ENCODE measurements around the gene GALNT1. TPM values are rescaled to one million over a fixed set of nuclear protein-coding genes. Genes with fewer than 3 reads are reported as not detected.

Gene GALNT1
- total and polyA plus RNA-seq, 9 of the 15 experiments (the other 6 are each of a cell fraction or from before 2014, with no cell fraction given) = 14.4 to 54.1 (median 36.6) TPM

DNA sequence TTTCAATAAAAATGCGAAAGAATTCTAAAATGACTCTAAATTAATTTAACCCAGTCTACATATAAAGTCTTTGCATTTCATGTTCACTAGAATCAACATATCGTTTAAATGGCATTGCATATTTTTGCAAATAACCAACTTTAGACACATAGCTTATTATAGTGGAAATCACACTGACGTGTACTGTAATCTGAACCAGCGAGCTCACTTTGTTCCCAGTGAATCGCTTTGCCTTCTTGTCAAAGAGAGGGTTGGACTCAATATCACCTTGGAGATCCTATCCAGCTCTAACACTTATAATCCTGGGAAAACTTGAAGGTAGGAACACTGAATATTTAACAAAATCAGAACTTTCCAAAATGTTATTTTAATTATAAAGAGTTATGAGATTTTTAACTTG, 108.2 kb downstream of the GALNT1 start:
- in situ Hi-C loops (cut with MboI) = no loop called here
- H3K4me1 ChIP-seq (replicated peaks in 1 of 2; ENCODE audit: control insufficient read depth in 2 of 2, insufficient read depth in 2 of 2, low read length in 2 of 2) = peaks cover 0 to 8% of the 10 kb centered on the region in 2 experiments; a peak in 2 of 5 replicates
- no peak overlapping the region for H2AFZ ChIP-seq (ENCODE audit: low read depth, low read length)
- ATAC-seq (no peak), DNase-seq (ENCODE audit: extremely low read depth in 1 of 4, low spot score in 3 of 4) (no peak), FAIRE-seq (no peak)
- 92% methylated on average over 5 of the region's 5 CpGs for WGBS (ENCODE audit: insufficient coverage, low coverage, missing lambda C conversion rate)
- TF ChIP-seq HLTF (IDR thresholded peaks at IDR 0.05) (no peak), CBFA2T3 (IDR thresholded peaks at IDR 0.05) (no peak), MEIS2 (IDR thresholded peaks at IDR 0.05; ENCODE audit: partially characterized antibody) (no peak), GTF2E2 (tag; IDR thresholded peaks at IDR 0.05) (no peak), ZNF778 (CRISPR knock-in tag; IDR thresholded peaks at IDR 0.05) (no peak), CBFA2T2 (conservative IDR thresholded peaks at IDR 0.05) (no peak), SRSF1 (IDR thresholded peaks at IDR 0.05; ENCODE audit: low read depth, low read length) (no peak), CREB1 (IDR thresholded peaks at IDR 0.05) (no peak), CREB1 (CRISPR knock-in tag; IDR thresholded peaks at IDR 0.05) (no peak)
- TF ChIP-seq, protein P1, sequence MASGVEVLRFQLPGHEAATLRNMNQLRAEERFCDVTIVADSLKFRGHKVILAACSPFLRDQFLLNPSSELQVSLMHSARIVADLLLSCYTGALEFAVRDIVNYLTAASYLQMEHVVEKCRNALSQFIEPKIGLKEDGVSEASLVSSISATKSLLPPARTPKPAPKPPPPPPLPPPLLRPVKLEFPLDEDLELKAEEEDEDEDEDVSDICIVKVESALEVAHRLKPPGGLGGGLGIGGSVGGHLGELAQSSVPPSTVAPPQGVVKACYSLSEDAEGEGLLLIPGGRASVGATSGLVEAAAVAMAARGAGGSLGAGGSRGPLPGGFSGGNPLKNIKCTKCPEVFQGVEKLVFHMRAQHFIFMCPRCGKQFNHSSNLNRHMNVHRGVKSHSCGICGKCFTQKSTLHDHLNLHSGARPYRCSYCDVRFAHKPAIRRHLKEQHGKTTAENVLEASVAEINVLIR (CRISPR knock-in tag; IDR thresholded peaks at IDR 0.05) = no peak
- TF ChIP-seq, protein P2, sequence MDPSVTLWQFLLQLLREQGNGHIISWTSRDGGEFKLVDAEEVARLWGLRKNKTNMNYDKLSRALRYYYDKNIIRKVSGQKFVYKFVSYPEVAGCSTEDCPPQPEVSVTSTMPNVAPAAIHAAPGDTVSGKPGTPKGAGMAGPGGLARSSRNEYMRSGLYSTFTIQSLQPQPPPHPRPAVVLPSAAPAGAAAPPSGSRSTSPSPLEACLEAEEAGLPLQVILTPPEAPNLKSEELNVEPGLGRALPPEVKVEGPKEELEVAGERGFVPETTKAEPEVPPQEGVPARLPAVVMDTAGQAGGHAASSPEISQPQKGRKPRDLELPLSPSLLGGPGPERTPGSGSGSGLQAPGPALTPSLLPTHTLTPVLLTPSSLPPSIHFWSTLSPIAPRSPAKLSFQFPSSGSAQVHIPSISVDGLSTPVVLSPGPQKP (CRISPR knock-in tag; IDR thresholded peaks at IDR 0.05) = no peak
- TF ChIP-seq, protein P3, sequence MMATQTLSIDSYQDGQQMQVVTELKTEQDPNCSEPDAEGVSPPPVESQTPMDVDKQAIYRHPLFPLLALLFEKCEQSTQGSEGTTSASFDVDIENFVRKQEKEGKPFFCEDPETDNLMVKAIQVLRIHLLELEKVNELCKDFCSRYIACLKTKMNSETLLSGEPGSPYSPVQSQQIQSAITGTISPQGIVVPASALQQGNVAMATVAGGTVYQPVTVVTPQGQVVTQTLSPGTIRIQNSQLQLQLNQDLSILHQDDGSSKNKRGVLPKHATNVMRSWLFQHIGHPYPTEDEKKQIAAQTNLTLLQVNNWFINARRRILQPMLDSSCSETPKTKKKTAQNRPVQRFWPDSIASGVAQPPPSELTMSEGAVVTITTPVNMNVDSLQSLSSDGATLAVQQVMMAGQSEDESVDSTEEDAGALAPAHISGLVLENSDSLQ (IDR thresholded peaks at IDR 0.05) = no peak
- H3K36me3 ChIP-seq (ENCODE audit: control insufficient read depth, insufficient read depth, low read length) = no peaks in the 10 kb centered on the region
- H3K4me2 ChIP-seq (ENCODE audit: insufficient read depth, low read length) = no peak overlapping the region
- intact Hi-C loops (cut with micrococcal nuclease) = no loop called here
- no peaks in the 10 kb centered on the region for H4K20me1 ChIP-seq (replicated peaks; ENCODE audit: control insufficient read depth, insufficient read depth, low read length)
- ChIA-PET POLR2A (interaction anchor here (0.6 to 2.3 kb wide), 3 partner anchors 10 to 725 kb away, joined by 3 to 9 read pairs (median 3); no protein-coding TSS in a partner anchor), CTCF (ENCODE audit: low intra/inter-chr PET ratio) (no interaction called here)
- H3K9me3 ChIP-seq (replicated peaks; ENCODE audit: control insufficient read depth, insufficient read depth, low read depth, low read length) = no peaks in the 10 kb centered on the region
- BruUV-seq (replicated peaks) = no TSS peak
- no peaks in the 10 kb centered on the region for H3K27me3 ChIP-seq (ENCODE audit: control insufficient read depth in 2 of 2, insufficient read depth in 2 of 2, low read length in 2 of 2)
- H3K9me1 ChIP-seq (ENCODE audit: control insufficient read depth, insufficient read depth, low read length) = no peaks in the 10 kb centered on the region
- H3K4me3 ChIP-seq = no peak overlapping the region
- no peak overlapping the region for H3K27ac ChIP-seq (ENCODE audit: extremely low read depth, low read depth, low read length)
- no peak overlapping the region for H3K9ac ChIP-seq (ENCODE audit: insufficient read depth in 1 of 2, low read depth in 2 of 2, low read length in 2 of 2)
- H3K79me2 ChIP-seq (ENCODE audit: control insufficient read depth, insufficient read depth, low read length) = no peaks in the 10 kb centered on the region

Data from K562 (cell line).